Skin of body (tissue), 2 donors: ENCODE results near the gene ZNF432. TPM values are rescaled to one million over a fixed set of nuclear protein-coding genes. Genes with fewer than 3 reads are reported as not detected.

Experiments
- DNase-seq: peaks from one replicate; lab custom pipeline; 2025; lab: John Stamatoyannopoulos, UW
- total RNA-seq: library from RNA; depleted of rRNA; stranded (reverse); fragments of >200 nt; gene quantifications from one replicate; pipeline ENCODE4 v1.2.3, GENCODE V29; 2014

ZNF432 gene
- total RNA-seq, 1 donor from 2014 or later = 15.5 TPM

DNA sequence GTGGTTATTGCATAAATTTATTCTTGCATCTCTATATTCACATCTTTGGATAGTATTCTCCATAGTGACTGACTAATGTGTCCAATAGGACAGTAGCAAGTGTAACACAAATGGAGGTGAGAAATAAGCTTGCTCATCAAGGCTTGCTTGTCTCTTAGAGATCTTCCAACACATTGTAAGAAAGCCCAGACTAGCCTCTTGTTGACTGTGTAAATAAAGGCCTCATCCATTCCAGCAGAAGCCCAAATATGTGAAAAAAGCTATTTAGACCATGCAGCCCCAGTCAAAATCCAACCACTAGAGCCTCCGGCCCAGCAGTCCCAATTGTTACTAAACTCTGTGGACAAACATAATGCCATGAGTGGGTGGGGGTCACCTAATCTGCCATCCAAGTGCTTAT lies 38.0 kb downstream of the ZNF432 start:
- no peak for DNase-seq

DNA sequence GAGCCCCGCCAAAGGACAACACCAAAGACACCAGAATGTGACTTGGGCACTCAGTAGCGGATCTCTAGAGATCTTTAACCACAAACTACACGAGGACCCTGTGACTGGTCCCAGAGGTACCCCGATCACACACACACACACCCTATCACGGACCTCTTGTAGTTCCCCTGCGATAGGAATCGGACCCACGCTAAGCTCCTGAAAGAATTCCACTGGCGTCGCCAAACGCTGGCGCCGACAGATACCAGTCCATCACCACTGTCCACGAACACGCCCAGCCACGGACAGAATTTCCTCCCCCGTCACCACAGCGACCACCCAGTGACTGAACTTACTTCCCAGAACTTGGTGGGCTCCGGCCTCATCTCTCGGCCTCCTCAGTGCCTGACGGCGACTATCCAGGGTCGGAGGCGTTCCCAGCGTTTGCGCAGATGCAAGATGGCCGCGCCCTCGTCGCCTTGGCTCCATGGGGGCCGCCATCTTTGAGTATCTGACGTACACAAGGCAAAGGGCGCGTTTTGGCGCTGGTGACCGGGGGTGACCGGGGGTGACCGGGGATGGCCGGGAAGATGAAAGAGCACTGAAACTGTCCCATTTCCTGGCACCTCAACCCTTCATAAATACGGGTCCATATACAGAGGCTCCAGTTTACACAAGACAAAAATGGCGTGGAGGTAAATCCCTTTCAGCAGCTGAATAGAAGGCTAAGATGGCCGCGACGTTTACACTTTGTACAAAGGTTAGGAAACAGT lies 40.7 kb downstream of the ZNF432 start, which contains the start of gene ZNF615:
Gene ZNF615 (minus strand): TSS at position 406 of the 752 bp plus-strand sequence. CDS start 4,500 bp downstream, outside the sequence.
- DNase-seq = peak; percentile 90

DNA sequence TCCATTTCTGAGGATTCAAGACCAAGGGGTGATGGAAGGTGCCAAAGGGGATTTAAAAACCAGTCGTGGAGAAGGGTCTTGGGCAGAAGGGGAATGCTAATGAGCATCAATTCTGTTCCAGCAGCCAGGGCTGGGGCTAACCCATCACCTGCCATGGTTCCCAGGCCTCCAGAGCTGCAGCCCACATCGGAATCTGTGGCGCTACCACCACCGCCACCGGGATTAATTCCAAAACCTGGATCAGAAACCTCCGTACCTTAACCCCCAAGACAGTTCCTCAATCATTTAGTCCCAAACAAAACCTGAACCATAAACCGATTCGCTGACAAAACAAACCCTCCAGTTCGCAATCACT lies 41.2 kb downstream of the ZNF432 start:
- DNase-seq = no peak

DNA sequence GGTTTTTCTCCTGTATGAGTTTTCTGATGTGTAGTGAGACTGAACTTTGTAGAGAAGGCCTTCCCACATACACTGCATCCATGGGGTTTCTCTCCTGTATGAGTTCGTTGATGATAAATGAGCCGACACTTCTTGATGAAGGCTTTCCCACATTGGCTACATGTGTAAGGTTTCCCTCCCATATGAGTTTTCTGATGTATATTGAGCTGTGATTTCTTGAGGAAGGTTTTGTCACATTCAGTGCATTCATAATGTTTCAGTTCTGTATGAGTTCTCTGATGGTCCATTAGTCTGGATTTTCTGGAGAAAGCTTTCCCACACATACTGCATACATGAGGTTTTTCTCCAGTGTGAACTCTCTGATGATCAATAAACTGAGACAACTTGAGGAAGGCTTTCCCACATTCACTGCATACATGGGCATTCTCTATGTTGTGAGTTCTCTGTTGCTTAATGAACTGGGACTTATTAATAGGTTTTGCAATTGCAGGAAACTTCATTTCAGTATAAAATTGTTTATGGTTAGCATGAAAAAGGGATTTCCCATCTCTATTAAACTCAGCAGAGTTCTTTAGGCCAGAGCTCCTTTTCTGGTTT lies 54.5 kb downstream of the ZNF432 start:
- DNase-seq = no peak

DNA sequence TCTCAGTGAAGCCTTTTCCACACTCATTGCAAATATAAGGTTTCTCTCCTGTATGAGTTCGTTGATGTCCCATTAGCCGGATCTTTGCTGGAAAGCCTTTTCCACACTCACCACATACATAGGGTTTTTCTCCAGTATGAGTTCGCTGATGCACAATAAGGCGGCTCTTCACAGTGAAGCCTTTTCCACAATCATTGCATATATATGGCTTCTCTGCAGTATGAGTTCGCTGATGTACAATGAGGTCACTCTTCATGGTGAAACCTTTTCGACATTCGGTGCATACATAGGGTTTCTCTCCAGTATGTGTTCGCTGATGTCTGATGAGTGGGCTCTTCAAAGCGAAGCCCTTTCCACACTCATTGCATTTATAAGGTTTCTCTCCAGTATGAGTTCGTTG lies 55.2 kb downstream of the ZNF432 start:
- DNase-seq = no peak

DNA sequence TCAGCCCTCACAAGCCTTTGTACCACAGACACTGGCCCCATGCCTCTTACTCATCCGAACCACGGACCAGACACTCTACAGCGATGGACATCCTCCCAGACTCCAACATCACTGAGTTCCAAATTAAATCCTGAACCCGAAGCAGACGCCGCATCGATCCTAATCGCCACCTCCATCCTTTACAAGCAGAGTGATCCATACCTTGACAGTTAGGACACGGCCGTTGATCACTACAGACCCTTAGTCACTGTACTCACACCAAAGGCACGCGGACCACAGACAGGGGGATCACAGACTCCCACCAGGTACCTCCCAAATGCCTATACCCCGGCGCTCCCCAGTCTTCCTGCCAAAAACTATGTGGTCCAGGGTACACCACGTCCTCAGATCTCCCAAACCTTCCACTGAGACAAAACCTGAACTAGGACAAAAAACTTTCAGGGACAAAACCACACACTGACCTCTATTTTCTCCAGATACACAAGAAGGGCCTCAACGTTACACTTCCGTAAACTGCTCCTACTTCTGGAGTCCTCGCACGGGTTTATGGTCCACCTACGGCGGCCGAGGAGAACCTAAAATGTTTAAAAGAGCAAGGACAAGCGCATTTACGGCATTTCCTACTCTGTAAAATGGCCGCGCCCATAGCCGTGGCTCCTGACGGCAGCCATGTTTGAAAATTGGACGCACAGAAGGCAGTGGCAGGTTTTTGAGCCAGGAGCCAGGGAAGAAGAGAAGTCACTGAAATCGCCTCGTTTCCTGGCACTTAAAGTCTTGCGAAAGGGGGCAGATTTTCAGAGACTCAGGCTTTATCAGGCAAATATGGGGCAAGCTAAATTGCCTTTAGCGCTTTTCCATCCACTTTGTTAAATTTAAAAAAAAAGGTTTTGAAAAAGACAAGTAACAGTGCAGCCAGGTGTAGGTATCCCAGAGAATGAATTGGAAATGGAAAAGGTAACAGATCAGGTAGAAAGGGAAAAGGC lies 62.0 kb downstream of the ZNF432 start, which contains the start of gene ZNF350:
Gene ZNF350 (minus strand): TSS at position 532 of the 983 bp plus-strand sequence. CDS start 12,480 bp downstream, outside the sequence.
- peak; percentile 94 for DNase-seq

DNA sequence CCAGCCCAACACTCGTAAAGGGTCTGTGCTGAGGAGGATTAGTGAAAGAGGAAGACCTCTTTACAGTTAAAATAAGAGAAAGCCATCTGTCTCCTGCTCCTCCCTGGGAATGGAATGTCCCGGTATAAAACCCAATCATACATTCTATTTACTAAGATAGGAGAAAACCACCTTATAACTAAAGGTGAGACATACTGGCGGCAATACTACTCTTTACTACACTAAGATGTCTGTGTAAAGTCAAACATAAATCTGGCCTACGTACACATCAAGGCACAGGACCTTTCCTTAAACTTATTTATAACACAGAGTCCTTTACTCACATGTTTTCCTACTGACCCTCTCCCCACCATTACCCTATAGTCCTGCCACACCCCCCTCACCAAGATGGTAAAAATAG lies 65.3 kb downstream of the ZNF432 start:
- no peak for DNase-seq

Other genes with a start within 250 kb of the ZNF432 start
- 16.3 TPM for gene ZNF577, start 160.9 kb downstream of the ZNF432 start, total RNA-seq
- 21.1 TPM for gene ZNF649, start 143.8 kb downstream of the ZNF432 start, total RNA-seq
- 5.6 TPM for gene ZNF613, start 121.4 kb downstream of the ZNF432 start, total RNA-seq
- 11.5 TPM for gene ZNF350, start 62.0 kb downstream of the ZNF432 start, total RNA-seq
- 16.2 TPM for gene ZNF615, start 40.6 kb downstream of the ZNF432 start, total RNA-seq
- 10.4 TPM for gene ZNF614, start 20.5 kb downstream of the ZNF432 start, total RNA-seq
- 29.5 TPM for gene ZNF841, start 46.9 kb upstream of the ZNF432 start, total RNA-seq
- gene ZNF616, start 91.1 kb upstream of the ZNF432 start, total RNA-seq = 12.9 TPM
- gene ZNF836, start 122.8 kb upstream of the ZNF432 start, total RNA-seq = 14.0 TPM
- 53.9 TPM for gene PPP2R1A, start 141.2 kb upstream of the ZNF432 start, total RNA-seq
- gene ZNF766, start 220.7 kb upstream of the ZNF432 start, total RNA-seq = 16.9 TPM
- 5.1 TPM for gene ZNF480, start 248.3 kb upstream of the ZNF432 start, total RNA-seq